Activated T-cell treated with anti-CD3 and anti-CD28 coated beads for 4 hours (primary cell): ENCODE results near the gene RPS21.
"Not testable (repeated sequence)": the region's sequence is repeated elsewhere in the genome, so short reads cannot be mapped to it uniquely, and the experiment has no call there.

Source experiments
- DNase-seq: peaks from one replicate; pipeline ENCODE4 v3.0.0-alpha.2; 2020

Gene RPS21

DNA sequence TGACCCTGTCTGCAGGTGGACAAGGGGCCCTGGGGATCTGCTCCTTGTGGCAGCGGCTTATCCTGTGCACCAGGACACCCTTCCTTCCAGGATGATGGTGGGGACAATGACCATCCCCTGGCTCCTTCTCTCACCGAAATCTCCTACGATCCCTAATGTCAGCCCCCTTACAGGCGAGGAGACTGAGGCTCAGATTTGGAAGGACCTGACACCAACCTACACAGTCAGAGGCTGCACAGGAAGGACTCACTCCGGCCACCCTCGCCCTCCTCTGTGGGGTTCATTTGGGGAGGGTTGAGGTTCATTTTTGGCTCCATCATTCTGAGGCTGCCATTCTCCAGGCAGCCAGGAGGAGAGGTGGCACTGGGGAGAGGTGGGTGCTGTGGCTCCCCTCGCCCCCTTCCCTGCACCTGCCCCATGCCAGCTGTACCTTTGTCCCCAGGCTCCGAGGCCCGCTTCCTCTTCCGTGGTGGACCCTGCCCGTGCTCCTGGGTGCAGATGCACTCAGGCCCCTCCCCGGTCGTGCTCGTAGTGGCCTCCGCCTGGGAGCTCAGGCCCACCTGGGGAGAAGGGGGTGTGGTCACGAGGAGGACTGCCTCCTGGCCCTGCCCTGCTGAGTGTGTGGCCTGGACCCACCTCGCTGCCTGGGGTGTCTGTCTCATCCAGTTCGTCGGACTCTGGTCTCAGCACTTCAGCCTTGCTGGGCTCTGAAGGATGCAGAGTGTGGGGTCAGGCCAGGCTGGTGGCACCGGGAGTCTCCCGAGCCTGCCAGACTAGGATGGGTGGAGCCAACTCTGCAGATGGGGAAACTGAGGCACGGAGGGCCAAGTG lies 25.5 kb downstream of the RPS21 start:
- DNase-seq: no peak

DNA sequence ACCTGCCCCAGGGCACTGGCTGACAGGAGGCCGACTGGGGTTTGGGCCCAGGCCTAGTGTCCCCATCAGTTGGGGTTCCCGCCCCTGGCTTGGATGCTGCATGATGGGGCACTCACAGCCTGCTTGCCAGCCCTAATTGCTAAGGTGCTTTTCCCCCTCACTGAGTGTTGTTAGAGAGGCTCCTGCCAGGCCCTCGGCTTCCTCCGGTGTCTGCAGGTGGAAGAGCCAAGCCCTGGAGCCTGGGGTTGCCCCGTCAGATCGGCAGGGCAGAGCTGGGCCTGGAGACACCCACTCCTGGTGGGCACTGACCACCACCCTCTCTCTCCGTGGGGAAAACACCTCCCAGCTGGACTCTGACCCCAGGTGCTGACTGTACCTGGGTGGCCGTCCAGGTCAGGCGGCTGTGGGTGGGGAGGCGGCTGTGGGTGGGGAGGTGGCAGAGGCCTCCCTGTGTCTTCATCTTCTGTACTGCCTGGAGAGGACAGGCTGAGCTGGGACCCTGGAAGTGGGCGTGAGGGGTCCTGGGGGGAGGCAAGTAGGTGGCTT lies 26.2 kb downstream of the RPS21 start:
- no peak for DNase-seq

GRCh38 chr20:62413896-62414481 lies 27.1 kb downstream of the RPS21 start:
- no peak for DNase-seq

GRCh38 chr20:62415354-62416111 lies 28.6 kb downstream of the RPS21 start:
- no peak for DNase-seq

DNA sequence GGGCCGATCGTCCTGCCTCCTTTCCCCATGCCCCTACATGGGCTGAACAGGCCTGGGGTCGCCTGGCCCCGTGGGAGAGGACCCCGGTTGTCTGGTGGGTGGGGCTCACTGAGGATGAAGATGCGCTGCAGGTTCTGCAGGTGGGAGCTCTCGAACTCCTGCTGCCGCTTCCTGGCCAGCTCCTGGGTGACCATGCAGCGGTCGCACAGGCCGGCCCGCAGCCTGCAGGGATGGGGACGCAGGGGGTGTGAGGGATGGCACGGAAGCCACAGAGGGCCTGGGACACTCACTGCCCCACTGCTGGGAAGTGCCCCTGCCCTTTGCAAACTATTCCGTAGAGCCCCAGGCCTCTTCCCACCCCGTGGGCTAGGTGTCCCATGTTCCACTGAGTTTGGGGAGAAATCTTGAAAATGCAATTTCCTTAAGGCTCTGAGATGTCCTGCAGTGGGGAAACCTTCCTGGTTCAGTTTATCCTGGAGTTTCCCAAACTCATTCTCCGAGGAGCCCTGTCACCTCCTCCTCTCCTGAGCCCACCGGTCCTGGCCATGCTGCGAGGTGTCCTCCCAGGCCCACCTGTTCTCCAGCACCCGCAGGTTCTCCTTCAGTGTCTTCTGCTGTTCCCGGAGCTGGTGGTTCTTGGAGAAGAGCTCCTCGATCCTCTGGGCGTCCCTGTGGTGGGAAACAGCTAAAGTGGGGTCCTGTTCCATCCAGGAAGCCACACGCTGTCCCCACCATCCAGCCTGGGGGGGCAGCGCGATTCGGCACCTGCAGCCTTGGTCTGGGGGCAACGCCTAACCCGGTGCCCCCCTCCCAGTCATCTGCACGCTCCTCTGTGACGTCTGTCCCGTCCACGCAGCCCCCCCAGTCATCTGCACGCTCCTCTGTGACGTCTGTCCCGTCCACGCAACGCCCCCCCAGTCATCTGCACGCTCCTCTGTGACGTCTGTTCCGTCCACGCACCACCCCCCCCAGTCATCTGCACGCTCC lies 30.0 kb downstream of the RPS21 start:
- no peak for DNase-seq

DNA sequence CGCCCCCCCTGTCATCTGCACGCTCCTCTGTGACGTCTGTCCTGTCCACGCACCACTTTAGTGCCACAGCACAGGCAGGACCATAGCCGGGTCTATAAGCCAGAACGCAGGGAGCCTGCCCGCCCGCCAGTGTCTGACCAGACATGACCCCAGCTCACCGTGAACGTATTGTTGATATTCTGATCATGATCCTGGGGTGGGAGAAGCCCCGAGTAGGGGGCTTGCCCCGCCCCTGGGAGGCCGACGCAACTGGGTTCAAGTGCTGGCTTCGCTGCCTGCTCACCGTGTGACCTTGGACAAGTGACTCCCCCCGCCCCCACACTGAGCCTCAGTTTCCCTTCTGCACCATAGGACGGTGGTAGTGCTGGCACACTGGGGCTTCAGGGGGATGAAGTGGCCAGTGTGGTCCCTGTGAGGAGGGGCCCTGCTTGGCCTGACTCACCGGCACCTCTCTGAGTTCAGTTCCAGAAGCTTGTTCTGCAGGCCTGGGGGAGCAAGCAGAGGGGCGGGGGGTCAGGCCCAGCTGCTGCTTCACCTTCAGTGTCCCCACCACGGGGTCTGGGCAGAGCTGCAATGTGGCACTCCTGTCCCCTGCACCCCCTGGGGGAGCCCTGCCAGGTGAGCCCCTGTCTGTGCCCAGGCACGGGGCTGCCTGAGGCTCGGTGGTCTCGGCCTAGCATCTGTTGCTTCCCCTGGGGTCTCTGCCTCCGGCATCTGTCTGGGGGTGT lies 31.2 kb downstream of the RPS21 start:
- DNase-seq: no peak

- no peak for DNase-seq
Measured at GRCh38 chr20:62418709-62419487, 32.0 kb downstream of the RPS21 start.

GRCh38 chr20:62419759-62420158 lies 32.9 kb downstream of the RPS21 start:
- DNase-seq: no peak

DNA sequence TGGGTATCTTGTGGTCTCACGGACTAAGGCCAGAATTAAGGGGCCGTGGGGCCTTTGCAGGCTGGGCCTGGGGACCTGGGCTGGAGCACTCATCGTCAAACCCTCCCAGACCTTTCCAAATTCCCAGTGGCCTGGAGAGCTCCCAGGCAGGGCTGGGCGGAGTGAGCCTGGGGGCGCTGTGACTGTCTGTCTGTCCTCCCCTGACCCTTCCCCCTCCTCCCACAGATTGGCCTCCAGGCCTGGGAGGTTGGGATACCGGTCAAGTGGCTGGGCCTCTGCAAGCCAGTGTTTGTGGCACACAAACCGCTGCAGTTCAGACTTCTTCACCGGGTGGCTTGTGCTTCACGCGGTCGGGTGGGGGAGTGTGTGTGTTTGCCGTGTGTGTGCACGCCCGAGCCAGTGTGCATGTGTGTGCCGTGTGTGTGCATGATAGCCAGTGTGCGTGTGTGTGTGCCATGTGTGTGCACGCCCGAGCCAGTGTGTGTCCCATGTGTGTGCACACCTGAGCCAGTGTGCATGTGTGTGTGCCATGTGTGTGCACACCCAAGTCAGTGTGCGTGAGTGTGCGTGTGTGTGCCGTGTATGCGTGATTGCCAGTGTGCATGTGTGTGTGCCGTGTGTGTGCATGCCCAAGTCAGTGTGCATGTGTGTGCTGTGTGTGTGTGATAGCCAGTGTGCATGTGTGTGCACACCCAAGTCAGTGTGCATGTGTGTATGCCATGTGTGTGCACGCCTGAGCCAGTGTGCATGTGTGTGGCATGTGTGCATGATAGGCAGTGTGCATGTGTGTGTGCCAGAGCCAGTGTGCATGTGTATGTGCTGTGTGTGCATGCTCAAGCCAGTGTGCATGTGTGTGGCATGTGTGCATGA lies 34.2 kb downstream of the RPS21 start:
- DNase-seq: no peak

- no peak for DNase-seq
Measured at GRCh38 chr20:62421716-62421990, 34.8 kb downstream of the RPS21 start.

GRCh38 chr20:62422636-62423325 lies 35.9 kb downstream of the RPS21 start:
- DNase-seq: no peak

DNA sequence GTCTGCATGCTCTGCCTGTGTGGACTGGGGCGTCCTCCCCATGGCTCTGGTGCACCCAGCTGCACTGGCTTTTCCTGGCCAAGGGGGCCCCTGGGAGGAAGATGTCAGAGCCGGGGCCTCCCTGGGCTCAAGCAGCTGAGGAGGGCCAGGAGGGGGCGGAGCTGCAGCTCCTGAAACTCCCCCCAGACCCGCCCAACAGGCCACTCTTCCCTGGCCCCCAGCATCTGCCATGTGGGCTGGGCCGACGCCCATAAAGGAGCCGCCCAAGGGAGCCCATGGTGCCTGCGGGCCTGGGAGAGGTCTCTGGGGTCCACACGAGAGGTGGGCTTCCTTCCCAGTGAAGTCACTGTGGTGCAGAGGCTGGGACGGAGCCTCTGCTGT lies 36.4 kb downstream of the RPS21 start:
- DNase-seq: no peak

GRCh38 chr20:62424249-62425107 lies 37.6 kb downstream of the RPS21 start:
- DNase-seq: no peak

DNA sequence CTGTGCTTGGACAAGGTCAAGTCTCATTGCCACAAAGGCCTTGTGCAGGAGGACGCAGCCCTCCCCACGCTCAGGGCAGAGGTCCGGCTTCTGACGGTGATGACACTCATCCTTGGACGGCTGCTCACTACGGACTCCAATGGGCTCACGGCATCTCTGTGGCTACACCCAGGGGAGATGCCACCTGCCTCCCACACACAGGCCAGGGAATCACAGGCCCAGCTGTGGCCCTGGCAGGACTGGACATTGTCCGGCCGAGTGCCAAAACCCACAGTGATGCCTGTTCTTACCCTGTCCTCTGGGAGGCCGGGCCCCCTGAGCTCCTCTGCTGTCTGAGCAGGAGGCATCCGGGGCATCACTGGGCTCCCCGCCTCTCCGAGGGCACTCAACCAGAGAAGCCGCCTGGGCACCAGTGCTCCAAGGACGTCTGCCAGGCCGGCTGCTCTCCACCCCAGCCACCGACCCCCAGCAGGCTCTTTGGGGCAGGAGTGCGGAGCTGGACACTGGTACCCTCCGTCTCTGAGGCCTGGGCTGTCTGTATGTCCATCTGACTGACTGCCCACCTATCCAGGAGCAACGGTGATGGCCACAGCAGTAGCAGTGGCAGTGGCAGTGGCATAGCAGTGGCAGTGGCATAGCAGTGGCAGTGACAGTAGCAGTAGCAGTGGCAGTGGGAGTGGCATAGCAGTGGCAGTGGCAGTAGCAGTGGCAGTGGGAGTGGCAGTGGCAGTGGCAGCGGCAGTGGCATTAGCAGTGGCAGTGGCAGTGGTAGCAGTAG lies 38.6 kb downstream of the RPS21 start:
- no peak for DNase-seq

GRCh38 chr20:62426059-62426348 lies 39.1 kb downstream of the RPS21 start:
- DNase-seq: not testable (repeated sequence)

GRCh38 chr20:62426699-62427131 lies 39.8 kb downstream of the RPS21 start:
- DNase-seq: no peak

GRCh38 chr20:62427172-62428001 lies 40.5 kb downstream of the RPS21 start, which contains the start of gene RBBP8NL:
RBBP8NL (minus strand) TSS chr20:62427539; CDS start chr20:62419647, 7,892 bp downstream.
- no peak for DNase-seq
